Smooth muscle cell of the coronary artery (primary cell): ENCODE data around the gene CALU. TPM values are rescaled to one million over a fixed set of nuclear protein-coding genes. Genes with fewer than 3 reads are reported as not detected.

Source experiments
- total RNA-seq: library from RNA; depleted of rRNA; stranded (reverse); fragments of >200 nt; gene quantifications from 2 replicates; pipeline ENCODE4 v1.2.3, GENCODE V29; 2014; ENCODE audit warnings: low replicate concordance

CALU gene
- total RNA-seq = 1,069 and 1,133 TPM in 2 replicates

GRCh38 chr7:128739048-128739962 is at the start of gene CALU:
CALU (plus strand) TSS chr7:128739359; CDS start chr7:128748584, 9,225 bp downstream.

GRCh38 chr7:128775744-128776474 is 36.8 kb downstream of the CALU start, which contains the start of gene OPN1SW:
OPN1SW (minus strand) TSS chr7:128775794; CDS start chr7:128775781, 13 bp downstream.

GRCh38 chr7:128791121-128791971 is 52.2 kb downstream of the CALU start, which contains the start of gene CCDC136:
CCDC136 (plus strand) TSS chr7:128791968; CDS start chr7:128792412, 444 bp downstream.

Other genes with a start within 250 kb of the CALU start
- 0.53 and 0.82 TPM in 2 replicates for gene GARIN1A, start 67.1 kb upstream of the CALU start, total RNA-seq
- gene OPN1SW, start 36.4 kb downstream of the CALU start, total RNA-seq = not detected in 2 replicates
- 3.2 and 4.4 TPM in 2 replicates for gene CCDC136, start 52.6 kb downstream of the CALU start, total RNA-seq
- 118 and 153 TPM in 2 replicates for gene FLNC, start 91.0 kb downstream of the CALU start, total RNA-seq
- gene ATP6V1F, start 123.5 kb downstream of the CALU start, total RNA-seq = 99.8 and 100.0 TPM in 2 replicates
- 0.08 and 0.94 TPM in 2 replicates for gene KCP, start 171.3 kb downstream of the CALU start, total RNA-seq
- 0.15 TPM in 1 of 2 replicates, not detected in the other for gene IRF5, start 198.6 kb downstream of the CALU start, total RNA-seq